ENCODE measurements around the gene PEAK3.
A peak's percentile ranks its signal among the peaks of the same experiment; 100 is the strongest.

PEAK3 gene
- total RNA-seq = 0 reads per million in 3 experiments

DNA sequence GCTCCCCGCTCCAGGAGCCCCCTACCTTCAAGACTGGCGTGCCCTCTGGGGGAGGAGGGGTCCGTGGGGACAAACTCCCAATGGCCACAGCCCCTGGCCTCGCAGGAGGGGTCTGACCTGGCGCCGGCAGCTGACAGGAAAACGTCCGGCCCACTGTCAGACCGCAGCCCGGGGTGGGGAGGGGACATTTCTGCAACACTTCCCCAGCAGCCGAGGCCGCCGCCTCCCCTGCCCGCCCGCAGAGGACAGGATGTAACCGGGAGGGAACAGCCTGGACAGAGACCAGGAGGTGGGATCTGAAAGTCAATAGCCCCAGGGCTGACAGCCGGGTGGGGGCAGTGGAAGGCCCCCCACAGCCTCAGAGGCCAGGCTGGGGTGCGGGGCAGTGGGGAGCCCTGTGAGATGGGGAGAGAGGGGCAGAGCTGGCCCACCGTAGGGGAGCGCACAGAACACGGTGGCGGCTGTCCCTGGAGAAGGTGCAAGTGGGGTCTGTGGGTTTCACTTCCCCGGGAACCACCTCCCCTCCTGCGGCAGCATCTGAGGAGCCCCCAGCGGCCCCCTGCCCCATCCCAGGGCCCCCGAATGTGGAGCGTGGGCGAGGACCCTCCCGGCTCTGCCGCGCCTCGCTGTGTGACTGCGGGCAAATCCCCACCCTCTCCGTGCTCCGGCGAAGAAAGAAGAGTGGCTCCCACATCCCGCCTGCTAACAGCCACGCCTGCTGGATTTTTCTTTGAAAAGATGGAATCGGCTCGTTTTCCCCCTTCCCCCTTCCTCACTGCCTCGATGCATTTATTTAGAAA, at the start of gene PEAK3:
Gene PEAK3, minus strand, starts transcription at position 114 of the 800 bp plus-strand sequence. CDS start 1,244 bp downstream, outside the sequence.
- DNase-seq = no peak

- no peak for DNase-seq
Observed at GRCh38 chr19:2330632-2331284, 48.8 kb upstream of the PEAK3 start.

DNA sequence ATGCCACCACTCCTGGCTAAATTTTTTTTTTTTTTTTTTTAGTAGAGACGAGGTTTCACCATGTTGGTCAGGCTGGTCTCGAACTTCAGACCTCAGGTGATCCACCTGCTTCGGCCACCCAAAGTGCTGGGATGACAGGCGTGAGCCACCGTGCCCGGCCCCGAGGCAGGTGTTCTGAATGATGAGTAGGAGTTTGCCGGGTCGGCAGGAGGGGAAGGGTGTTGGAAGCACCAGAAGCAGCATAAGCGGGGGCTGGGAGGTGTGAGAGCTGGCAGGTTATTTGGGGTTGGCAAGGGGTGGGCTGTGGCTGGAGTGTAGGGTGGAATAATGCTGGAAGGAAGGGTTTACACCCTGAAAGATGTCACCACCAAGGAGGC, 48.3 kb upstream of the PEAK3 start:
- no peak for DNase-seq

DNA sequence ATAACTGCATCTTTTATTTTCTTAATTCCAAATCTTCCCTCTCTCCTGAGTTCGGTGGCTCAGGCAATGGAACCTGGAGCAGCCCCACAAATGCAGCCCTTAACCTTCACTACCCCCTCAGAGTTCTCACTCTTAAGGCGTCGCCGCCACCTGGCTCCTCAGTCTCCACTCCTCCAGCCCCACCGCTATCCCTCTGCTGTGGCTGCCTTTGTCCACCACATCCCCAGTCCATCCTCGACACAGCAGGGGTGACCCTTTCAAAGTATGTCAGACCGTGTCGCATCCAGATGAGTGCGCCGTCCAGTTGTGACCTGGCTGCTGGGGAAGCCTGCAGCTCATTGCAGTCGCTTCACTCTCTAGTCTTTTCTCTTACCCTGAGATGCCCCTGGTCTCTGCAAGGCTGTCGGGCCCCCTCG, 47.5 kb upstream of the PEAK3 start:
- DNase-seq = no peak

- DNase-seq = no peak
Observed at GRCh38 chr19:2329149-2329478, 47.1 kb upstream of the PEAK3 start.

GRCh38 chr19:2328401-2329148, 46.6 kb upstream of the PEAK3 start, which contains the start of the genes LSM7 and SPPL2B:
Gene LSM7 (minus strand): TSS chr19:2328586. CDS start chr19:2328566, 20 bp downstream.
Gene SPPL2B (plus strand): TSS chr19:2328684. CDS start chr19:2328710, 26 bp downstream.
- DNase-seq = peak; percentile 90

DNA sequence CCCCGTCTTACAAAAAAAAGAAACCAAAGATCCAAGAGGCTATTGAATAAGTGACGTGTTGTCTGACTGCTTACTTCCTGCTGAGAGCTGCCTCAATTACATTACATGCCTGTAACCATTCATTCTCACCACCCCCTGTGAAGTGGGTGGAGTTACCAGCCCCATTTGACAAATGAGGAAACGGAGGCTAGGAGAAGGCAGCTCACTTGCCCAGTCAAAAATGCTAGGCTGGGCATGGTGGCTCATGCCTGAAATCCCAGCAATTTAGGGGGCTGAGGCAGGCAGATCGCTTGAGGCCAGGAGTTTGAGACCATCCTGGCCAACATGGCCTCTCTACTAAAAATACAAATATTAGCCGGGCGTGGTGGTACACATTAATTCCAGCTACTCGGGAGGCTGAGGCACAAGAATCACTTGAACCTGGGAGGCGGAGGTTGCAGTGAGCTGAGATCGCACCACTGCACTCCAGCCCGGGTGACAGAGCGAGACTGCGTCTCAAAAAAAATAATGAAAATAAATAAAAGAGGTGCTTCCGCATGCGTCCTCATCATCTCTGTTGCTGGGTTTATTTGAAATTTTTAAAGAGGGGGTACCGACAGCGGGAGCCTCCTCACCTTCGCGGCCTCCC, 45.9 kb upstream of the PEAK3 start:
- DNase-seq = peak; percentile 65

DNA sequence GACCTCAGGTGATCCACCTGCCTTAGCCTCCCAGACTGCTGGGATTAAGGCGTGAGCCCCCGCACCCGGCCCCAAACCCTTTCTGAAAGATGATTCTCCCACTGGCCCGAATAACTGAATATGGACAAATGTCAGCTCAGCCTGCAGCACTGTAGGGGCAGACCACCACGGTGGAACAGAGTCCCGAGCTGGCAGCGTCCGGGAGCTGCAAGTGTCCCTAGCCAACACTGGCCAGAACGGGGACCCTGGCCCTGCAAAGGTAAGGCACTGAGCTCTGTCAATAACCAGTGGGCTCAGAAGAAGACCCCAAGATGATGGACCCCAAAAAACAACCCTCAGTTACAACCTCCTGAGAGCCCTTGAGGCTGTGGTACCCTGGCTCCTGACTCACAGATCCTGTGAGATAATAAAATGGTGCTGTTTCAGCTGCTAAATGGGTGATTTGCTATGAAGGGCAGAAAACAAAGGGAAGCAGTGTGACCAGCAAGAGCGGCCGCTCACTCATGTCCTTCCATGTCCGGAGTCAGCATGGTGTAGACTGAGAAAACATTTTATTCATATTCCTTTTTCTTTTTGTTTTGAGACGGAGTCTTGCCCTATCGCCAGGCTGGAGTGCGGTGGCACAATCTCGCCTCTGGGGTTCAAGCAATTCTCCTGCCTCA, 44.9 kb upstream of the PEAK3 start:
- DNase-seq = no peak

DNA sequence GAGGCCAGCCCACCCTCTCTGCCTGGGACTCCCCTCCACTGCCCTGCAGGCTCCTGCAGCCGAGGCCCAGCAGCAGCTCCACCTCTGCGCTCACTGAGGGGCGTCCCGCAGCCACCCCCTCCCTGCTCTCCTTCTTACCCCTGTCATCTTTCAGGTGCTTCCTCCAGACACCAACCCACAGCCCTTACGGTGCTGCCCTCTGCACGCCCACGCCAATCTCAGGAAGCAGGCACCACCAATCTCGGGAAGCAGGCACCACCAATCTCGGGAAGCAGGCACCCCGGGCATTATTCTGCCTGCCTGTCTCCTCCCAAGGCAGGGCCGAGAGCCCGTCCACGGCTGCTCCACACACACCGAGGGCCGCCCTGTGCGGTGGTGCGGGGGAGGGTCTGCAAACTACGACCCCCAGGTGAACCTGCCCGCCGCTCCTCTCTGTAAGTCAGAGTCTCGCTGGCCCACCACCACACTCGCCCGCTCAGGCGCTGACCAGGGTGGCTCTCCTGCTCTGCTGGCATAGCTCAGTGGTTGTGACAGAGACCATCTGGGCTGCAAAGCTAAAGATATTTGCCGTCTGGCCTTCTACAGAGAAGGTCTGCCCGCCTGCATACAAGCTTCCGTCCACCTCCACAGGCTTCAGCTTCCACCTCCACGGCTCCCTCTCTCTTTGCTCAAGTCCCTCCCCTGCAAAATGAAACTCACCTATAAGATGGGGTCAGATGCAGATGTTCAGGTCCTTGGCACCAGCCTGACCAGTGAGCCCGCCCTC, 43.5 kb upstream of the PEAK3 start:
- no peak for DNase-seq

GRCh38 chr19:2324220-2324948, 42.4 kb upstream of the PEAK3 start:
- no peak for DNase-seq

- DNase-seq = no peak
Observed at GRCh38 chr19:2323707-2324106, 41.7 kb upstream of the PEAK3 start.

- no peak for DNase-seq
Observed at GRCh38 chr19:2321565-2322283, 39.7 kb upstream of the PEAK3 start.

GRCh38 chr19:2320939-2321338, 39.0 kb upstream of the PEAK3 start:
- DNase-seq = no peak

DNA sequence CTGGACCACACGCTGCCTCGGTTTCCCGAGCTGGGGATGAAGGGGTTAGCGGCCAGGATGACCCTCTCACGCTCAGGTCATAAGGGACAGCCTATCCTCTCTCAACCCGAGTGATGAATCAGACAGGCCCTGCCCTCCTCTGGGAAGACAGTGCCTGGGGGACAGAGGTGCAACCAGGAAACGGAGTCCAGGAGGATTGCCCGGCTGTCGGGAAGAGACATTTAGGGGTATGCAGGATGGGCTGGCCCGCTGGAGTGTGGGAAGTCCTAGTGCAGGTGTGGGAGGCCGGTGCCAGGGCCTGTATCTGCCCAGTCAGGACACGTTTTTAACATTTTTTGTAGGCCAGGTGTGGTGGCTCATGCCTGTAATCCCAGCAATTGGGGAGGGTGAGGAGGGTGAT, 38.1 kb upstream of the PEAK3 start:
- DNase-seq = no peak

GRCh38 chr19:2319551-2319950, 37.6 kb upstream of the PEAK3 start:
- DNase-seq = no peak

DNA sequence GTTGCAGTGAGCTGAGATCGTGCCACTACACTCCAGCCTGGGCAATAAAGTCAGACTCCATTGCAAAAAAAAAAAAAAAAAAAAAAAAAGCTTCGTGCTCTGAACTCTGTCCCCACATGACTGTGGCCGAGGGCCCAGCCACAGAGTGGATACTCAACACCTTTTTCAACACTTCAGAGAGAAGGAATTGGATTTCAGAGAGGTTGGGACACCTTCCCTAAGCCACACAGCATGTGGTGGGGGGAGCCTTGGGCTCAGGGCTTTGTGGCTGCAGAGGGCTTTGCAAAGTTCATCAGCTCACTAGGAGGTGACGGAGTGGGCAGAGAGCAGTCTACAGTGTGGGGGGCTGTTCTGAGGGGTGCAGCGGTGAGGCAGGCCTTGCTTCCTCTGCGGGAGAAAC, 36.9 kb upstream of the PEAK3 start:
- DNase-seq = no peak

DNA sequence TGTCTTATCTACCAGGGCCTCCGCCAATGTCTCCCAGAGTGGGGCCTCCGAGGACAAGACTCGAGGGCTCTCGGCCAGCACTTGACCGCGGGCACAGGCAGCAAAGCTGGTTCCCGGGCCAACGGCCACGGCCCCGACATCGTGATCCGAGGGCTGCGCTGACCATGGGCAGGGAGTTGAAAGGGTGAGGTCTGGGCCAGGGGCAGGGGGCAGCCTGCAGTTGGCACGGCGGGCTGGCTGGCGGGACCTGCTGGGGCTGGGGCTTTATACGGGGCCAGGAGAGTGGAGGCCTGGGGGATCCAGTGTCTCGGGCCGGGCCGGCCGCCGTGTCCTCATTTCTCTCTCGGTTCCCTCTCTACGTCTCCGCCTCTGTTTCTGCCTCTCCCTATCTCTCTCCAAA, 35.8 kb upstream of the PEAK3 start:
- DNase-seq = no peak

DNA sequence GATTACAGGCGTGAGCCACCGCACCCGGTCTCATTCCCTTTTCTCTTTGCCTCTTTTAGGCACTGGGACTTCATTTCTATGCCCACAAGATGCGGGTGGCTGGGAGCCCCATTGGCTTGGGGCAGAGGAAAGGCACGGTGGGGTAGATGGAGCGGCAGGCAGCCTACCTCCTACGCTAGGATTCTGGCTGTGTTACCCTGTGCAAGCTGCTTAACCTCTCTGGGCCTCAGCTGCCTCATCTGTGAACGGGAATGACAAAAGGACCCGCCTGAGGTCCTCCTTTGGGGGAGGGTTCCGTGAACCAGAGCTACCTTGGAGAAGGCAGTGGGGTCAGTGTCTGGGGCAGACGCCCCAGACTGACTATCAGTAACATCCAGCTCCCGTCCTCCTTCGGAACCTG, 35.3 kb upstream of the PEAK3 start:
- DNase-seq = no peak

DNA sequence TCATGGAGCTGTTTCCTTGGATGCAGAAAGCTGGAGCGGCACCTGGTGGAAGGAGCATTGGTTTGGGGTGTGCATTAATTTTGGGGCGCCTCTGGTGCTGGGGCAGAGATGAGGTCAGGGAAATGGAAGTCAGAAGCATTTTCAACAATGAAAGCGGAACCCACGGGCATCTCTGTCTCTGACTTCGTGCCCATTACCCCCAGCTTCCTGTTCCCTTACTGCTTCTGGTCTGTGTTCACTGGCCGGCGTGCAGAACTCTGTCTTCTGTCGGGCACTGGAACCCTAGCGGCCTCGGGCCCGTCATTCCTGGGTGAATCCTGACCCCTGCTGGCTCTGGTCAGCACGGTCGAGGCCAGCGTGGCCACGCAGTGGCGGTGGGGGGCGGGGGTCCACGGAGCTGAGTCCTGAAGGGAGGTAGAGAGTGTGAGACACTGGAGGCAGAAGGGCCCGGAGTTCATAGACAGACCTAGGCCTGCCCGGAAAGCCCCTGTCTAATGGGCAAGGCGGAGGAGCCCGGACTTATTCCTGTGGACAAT, 33.9 kb upstream of the PEAK3 start:
- DNase-seq = no peak

All from central memory CD4-positive, alpha-beta T cell (primary cell).